K562 (cell line): ENCODE data around the gene ZNF268. TPM values are rescaled to one million over a fixed set of nuclear protein-coding genes. Genes with fewer than 3 reads are reported as not detected.

ENCODE experiments used
- MTF1 ChIP-seq: fragments of 250-450 bp; sonication (Bioruptor Pico); IDR thresholded peaks from 2 replicates; pipeline ENCODE4 v1.9.0; 2021; ENCODE audit warnings: moderate library complexity, mild to moderate bottlenecking, inconsistent platforms, borderline replicate concordance
- polyA plus RNA-seq, 8 experiments: library from polyadenylated mRNA; depleted of rRNA in 4 of 8; stranded (reverse) in 5 of 8; unstranded in 3 of 8; fragments of >200 nt; fragmentation: Nextera tagmentation in 2 of 8; fragmentation: Illumina TruSeq in 1 of 8; extraction: Ambion mirVana in 2 of 8; extraction: Trizol in 1 of 8; gene quantifications; 2 replicates each; pipeline versions ENCODE4 v1.2.1 to v1.2.3, GENCODE V29; 2011 to 2014; ENCODE audit warnings: inconsistent platforms in 1 of 8, missing spikeins in 1 of 8
- total RNA-seq, 7 experiments: library from RNA; depleted of rRNA in 6 of 7; stranded (reverse); fragments of >200 nt in 6 of 7; fragmentation: Illumina TruSeq in 2 of 7; extraction: Trizol in 2 of 7; gene quantifications; 2 replicates each; pipeline versions ENCODE4 v1.2.1 to v1.2.3, GENCODE V29; 2011 to 2021; ENCODE audit warnings: low replicate concordance in 1 of 7
- TF ChIP-seq, protein P1 (sequence below), 2 experiments: fragments of 450-650 bp; formaldehyde crosslinking in 1 of 2; IDR thresholded peaks; 2 replicates each; pipeline versions ENCODE4 v1.4.0 to v1.6.1; 2014 to 2020; ENCODE audit warnings: mild to moderate bottlenecking in 2 of 2, borderline replicate concordance in 1 of 2, low read depth in 1 of 2
- TF ChIP-seq, protein P2 (sequence below): fragments of 150-350 bp; IDR thresholded peaks from 2 replicates; pipeline ENCODE4 v1.6.1; 2014; ENCODE audit warnings: low read depth, mild to moderate bottlenecking, low read length, borderline replicate concordance

ZNF268 gene
- total and polyA plus RNA-seq, 9 of the 15 experiments (the other 6 are each of a cell fraction or from before 2014, with no cell fraction given), result 4.8 to 12.0 (median 7.7) TPM

DNA sequence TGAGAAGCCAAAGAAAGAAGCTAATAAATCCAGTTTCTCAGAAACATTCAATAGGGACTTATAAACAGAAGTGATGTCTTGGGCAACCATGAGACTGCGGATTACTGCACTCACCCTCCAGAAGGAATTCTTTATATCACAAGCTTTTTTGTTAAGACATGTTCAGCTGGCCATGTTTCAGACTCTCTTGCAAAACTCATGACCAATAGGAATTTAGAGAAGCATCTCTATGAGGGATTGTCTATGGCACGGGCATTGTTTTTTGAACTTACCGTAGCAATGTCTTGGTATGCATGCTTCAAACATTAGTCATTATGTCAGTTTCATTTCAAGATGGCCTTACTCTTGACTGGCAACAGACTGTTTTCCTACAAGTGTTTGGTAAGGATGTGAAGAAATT is 15.5 kb upstream of the ZNF268 start (continued):
- TF ChIP-seq, protein P1, sequence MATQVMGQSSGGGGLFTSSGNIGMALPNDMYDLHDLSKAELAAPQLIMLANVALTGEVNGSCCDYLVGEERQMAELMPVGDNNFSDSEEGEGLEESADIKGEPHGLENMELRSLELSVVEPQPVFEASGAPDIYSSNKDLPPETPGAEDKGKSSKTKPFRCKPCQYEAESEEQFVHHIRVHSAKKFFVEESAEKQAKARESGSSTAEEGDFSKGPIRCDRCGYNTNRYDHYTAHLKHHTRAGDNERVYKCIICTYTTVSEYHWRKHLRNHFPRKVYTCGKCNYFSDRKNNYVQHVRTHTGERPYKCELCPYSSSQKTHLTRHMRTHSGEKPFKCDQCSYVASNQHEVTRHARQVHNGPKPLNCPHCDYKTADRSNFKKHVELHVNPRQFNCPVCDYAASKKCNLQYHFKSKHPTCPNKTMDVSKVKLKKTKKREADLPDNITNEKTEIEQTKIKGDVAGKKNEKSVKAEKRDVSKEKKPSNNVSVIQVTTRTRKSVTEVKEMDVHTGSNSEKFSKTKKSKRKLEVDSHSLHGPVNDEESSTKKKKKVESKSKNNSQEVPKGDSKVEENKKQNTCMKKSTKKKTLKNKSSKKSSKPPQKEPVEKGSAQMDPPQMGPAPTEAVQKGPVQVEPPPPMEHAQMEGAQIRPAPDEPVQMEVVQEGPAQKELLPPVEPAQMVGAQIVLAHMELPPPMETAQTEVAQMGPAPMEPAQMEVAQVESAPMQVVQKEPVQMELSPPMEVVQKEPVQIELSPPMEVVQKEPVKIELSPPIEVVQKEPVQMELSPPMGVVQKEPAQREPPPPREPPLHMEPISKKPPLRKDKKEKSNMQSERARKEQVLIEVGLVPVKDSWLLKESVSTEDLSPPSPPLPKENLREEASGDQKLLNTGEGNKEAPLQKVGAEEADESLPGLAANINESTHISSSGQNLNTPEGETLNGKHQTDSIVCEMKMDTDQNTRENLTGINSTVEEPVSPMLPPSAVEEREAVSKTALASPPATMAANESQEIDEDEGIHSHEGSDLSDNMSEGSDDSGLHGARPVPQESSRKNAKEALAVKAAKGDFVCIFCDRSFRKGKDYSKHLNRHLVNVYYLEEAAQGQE (IDR thresholded peaks at IDR 0.05; ENCODE audit: borderline replicate concordance), result no peak
- TF ChIP-seq, protein P1 (CRISPR knock-in tag; IDR thresholded peaks at IDR 0.05; ENCODE audit: low read depth), result no peak
- TF ChIP-seq, protein P2, sequence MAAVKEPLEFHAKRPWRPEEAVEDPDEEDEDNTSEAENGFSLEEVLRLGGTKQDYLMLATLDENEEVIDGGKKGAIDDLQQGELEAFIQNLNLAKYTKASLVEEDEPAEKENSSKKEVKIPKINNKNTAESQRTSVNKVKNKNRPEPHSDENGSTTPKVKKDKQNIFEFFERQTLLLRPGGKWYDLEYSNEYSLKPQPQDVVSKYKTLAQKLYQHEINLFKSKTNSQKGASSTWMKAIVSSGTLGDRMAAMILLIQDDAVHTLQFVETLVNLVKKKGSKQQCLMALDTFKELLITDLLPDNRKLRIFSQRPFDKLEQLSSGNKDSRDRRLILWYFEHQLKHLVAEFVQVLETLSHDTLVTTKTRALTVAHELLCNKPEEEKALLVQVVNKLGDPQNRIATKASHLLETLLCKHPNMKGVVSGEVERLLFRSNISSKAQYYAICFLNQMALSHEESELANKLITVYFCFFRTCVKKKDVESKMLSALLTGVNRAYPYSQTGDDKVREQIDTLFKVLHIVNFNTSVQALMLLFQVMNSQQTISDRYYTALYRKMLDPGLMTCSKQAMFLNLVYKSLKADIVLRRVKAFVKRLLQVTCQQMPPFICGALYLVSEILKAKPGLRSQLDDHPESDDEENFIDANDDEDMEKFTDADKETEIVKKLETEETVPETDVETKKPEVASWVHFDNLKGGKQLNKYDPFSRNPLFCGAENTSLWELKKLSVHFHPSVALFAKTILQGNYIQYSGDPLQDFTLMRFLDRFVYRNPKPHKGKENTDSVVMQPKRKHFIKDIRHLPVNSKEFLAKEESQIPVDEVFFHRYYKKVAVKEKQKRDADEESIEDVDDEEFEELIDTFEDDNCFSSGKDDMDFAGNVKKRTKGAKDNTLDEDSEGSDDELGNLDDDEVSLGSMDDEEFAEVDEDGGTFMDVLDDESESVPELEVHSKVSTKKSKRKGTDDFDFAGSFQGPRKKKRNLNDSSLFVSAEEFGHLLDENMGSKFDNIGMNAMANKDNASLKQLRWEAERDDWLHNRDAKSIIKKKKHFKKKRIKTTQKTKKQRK, result no peak
- TF ChIP-seq MTF1 (CRISPR knock-in tag), result no peak
